ENCODE data around the gene ZNF433.

- TF ChIP-seq CTCF (IDR thresholded peaks at IDR 0.05; ENCODE audit: poor library complexity, severe bottlenecking) (no peak), MXI1 (conservative IDR thresholded peaks at IDR 0.05; ENCODE audit: poor library complexity, severe bottlenecking) (peak; percentile 55), SMC3 (conservative IDR thresholded peaks at IDR 0.05; ENCODE audit: poor library complexity) (no peak), POLR2AphosphoS5 (IDR thresholded peaks at IDR 0.05) (peak; percentile 80), EZH2 (IDR thresholded peaks at IDR 0.05; ENCODE audit: borderline replicate concordance, insufficient read depth, low read length, poor library complexity, severe bottlenecking) (no peak)
These were observed 29.4 kb upstream of the ZNF433 start, which contains the start of gene ZNF844 for GRCh38 chr19:12064590-12065538.

All from neural cell (in vitro differentiated cells).